HG02571 (cell line): ENCODE data around the gene PSD4.

Experiments used
- ATAC-seq: cut with Tn5 transposase; IDR thresholded peaks from one replicate; pipeline ENCODE4 v1.9.1; 2021; ENCODE audit warnings: mild to moderate bottlenecking, moderate library complexity; ENCODE audit not compliant: unreplicated experiment

PSD4 gene

GRCh38 chr2:113219889-113220641, 46.3 kb downstream of the PSD4 start:
- no peak for ATAC-seq

GRCh38 chr2:113220970-113221708, 47.4 kb downstream of the PSD4 start:
- no peak for ATAC-seq

GRCh38 chr2:113221846-113222245, 48.1 kb downstream of the PSD4 start:
- no peak for ATAC-seq

- no peak for ATAC-seq
These were observed 50.0 kb downstream of the PSD4 start for GRCh38 chr2:113223813-113224212.

- ATAC-seq: no peak
These were observed 51.0 kb downstream of the PSD4 start for GRCh38 chr2:113224647-113225236.

GRCh38 chr2:113225263-113226259, 51.8 kb downstream of the PSD4 start:
- ATAC-seq: no peak

GRCh38 chr2:113226462-113226861, 52.7 kb downstream of the PSD4 start:
- no peak for ATAC-seq

GRCh38 chr2:113227290-113227689, 53.5 kb downstream of the PSD4 start:
- no peak for ATAC-seq

GRCh38 chr2:113227698-113228097, 53.9 kb downstream of the PSD4 start:
- ATAC-seq: no peak

- no peak for ATAC-seq
These were observed 54.6 kb downstream of the PSD4 start for GRCh38 chr2:113228351-113228750.

- ATAC-seq: no peak
These were observed 55.4 kb downstream of the PSD4 start for GRCh38 chr2:113228991-113229716.

- no peak for ATAC-seq
These were observed 56.0 kb downstream of the PSD4 start for GRCh38 chr2:113229795-113230194.

GRCh38 chr2:113230531-113230930, 56.8 kb downstream of the PSD4 start:
- ATAC-seq: no peak

- no peak for ATAC-seq
These were observed 57.3 kb downstream of the PSD4 start for GRCh38 chr2:113231064-113231463.

GRCh38 chr2:113232123-113232522, 58.4 kb downstream of the PSD4 start:
- ATAC-seq: no peak

GRCh38 chr2:113232740-113233139, 59.0 kb downstream of the PSD4 start:
- ATAC-seq: no peak

GRCh38 chr2:113233593-113234550, 60.1 kb downstream of the PSD4 start:
- ATAC-seq: no peak

- no peak for ATAC-seq
These were observed 61.1 kb downstream of the PSD4 start for GRCh38 chr2:113234721-113235346.
